Stimulated activated naive CD4-positive, alpha-beta T cell treated with Interleukin-2 at 50 U/mL for 16 hours (primary cell): ENCODE results near the gene ALG3.
"Not testable (repeated sequence)": the region's sequence is repeated elsewhere in the genome, so short reads cannot be mapped to it uniquely, and the experiment has no call there.

Experiments used
- DNase-seq: peaks from one replicate; lab custom pipeline; 2025; lab: John Stamatoyannopoulos, UW

ALG3 gene

DNA sequence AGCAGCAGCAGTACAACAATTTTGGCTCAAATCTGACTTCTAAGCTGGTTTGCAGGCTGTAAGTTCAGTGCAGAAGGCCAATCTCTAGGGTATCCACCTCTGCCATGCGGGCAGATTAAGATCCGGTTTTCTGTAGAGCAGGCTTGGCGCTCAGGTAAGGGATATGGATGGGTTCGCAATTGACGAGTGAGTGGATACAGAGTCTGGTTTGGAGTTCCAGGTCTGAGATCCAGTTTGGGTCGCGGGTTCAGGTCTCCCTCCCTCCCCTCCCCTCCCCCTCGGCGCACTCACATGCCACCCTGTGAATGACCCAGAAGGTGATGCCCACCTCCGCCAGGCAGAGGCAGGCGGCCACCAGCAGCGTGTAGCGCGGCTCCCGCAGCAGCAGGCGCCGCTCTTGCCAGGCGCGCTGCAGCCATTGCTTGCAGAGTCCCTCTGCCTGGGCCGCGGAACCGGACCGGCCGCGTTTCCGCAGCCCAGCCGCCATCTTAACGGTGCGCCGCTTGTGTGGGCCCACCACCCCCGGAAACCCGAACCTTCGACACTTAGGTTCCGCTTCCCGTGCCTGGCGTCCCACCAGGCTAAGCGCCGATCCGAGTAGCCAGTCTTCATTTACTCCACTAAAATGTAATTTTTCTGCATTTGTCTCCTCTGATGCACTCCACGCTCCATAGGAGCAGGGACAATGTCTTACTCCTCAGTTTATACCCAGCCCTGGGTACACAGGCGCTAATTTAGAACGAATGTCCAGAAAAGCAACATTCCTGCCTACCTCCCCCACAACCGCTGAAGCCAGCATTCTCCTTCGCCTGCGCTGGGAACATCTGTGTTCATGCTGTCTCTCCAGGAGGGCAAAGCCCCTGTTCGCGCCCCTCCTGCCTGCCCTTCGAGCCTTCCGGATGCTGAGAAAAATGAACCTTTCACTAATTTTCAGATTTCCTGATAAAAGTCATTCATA is at the start of gene ALG3:
Gene ALG3, minus strand, starts transcription at position 509 of the 958 bp plus-strand sequence. Its CDS starts 22 bp downstream, at position 487.
- peak; percentile 81 for DNase-seq

DNA sequence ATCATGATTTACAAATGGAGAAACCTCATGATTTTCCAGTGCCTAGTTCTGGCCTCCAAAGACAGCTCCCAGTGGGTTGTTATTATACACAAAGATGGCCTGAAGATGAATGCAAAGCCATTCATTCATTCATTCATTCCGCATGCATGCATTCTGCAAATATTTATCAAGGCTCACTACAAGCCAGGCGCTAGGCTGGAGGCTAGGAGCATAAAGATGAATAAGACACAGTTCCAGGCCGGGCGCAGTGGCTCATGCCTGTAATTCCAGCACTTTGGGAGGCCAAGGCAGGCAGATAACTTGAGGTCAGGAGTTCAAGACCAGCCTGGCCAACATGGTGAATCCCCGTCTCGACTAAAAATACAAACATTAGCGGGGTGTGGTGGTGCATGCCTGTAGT is 47.9 kb upstream of the ALG3 start:
- no peak for DNase-seq

DNA sequence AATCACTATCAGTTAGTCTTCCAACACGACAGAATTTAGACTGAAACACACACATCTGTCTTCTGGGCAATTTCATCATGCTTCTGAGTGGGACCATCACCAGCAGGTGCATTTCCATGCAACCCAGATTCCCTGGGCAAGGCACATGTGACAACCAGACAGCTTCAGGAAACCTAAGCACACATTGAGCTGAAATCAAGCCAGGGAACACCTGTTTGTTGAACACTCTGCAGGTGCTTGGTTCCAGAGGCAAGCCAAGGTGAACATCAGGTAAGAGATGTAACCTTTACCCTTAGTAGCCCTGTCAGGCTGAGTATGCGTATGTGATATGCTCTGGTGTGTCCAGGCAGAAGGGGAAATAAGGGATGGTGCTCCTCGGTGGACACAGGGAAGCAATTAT is 47.0 kb upstream of the ALG3 start:
- no peak for DNase-seq

DNA sequence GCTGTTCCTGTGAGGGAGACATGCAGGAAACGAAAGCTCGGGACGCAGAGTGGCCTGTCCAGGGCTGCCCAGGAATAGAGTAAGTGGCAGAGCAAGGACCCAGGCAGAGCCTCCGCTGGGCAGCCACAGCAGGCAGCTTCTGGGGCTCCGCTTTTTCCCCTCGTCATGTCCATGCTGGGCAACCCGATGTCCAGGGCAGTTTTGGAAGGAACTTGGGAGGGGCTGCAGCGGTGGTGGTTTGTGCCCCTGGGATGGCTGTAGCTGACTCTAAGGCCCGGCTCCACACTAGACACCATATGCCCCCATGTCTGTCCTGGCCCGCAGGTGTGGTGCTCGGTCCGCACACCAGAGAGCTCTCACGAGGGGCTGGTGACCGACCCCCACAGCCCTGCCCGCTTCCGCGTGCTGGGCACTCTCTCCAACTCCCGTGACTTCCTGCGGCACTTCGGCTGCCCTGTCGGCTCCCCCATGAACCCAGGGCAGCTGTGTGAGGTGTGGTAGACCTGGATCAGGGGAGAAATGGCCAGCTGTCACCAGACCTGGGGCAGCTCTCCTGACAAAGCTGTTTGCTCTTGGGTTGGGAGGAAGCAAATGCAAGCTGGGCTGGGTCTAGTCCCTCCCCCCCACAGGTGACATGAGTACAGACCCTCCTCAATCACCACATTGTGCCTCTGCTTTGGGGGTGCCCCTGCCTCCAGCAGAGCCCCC is 43.1 kb upstream of the ALG3 start:
- no peak for DNase-seq

DNA sequence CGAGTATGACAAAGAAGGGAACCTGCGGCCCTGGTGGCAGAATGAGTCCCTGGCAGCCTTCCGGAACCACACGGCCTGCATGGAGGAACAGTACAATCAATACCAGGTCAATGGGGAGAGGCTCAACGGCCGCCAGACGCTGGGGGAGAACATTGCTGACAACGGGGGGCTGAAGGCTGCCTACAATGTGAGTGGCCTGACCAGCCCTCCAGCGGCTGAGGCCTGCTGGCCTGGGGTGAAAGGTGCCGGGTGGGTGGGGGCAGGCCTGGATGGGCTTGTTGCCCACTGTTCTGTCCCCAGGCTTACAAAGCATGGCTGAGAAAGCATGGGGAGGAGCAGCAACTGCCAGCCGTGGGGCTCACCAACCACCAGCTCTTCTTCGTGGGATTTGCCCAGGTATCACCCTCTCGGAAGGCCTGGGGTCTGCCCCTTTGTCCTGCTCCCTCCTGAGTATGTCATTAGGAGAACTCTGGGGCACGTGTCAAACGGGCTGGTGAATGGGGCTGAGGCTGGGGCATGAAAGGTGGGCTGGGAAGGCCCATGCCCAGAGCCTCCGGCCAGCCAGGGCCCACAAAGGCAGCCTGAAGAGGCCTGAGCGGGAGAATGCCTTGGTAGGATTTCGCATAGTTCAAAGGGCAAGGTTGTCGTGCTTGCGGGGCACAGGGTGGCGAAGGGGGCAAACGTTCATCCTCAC is 42.4 kb upstream of the ALG3 start:
- no peak for DNase-seq

DNA sequence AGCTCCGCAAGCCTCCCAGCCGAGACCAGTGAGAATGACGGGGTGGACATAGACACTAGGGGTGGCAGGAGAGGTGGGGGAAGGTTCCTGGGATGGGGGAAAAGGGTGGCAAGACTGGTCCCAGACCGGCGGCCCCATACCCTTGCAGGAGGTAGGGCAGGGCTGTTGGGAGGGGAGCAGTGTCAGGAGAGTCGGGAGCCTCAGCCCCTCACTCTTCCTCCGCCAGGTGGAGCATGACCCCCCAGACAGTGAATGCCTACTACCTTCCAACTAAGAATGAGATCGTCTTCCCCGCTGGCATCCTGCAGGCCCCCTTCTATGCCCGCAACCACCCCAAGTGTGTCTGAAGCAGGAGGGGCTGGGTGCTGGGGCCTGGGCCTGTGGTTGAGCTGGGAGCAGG is 41.6 kb upstream of the ALG3 start:
- DNase-seq = no peak

DNA sequence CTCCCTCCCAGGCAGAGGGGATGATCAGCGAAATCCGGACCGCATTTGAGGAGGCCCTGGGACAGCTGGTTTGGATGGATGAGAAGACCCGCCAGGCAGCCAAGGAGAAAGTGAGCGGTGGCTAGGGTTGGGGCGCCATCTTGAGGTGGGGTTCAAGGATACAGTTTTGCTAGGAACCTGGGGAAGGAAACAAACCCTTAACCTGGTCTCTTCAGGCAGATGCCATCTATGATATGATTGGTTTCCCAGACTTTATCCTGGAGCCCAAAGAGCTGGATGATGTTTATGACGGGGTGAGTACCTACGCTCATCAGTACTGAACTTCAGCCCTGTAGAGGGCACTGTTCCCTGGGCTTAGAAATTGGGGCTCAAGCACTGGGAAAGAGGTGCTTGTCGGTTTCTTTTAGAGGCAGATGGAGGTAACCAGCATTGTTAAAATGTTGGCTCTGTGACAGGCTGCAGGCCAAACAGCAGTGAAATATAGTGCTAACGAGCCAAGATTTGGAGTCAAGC is 40.7 kb upstream of the ALG3 start:
- peak; percentile 42 for DNase-seq

DNA sequence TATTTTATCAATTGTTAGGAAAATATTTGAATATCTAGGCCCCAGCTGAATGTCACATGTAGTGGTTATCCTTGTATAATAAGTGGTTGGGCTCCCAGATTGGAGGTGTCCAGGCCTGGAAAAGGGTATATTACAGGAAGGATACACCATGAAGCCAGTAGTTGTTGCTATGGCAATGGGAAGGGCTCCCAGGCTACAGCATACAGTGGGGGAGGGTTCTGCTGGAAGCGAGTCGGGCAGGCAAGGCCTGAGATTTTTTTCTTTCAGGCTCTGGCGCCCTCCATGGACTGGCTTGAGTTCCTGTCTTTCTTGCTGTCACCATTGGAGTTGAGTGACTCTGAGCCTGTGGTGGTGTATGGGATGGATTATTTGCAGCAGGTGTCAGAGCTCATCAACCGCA is 35.9 kb upstream of the ALG3 start:
- DNase-seq = peak; percentile 9

DNA sequence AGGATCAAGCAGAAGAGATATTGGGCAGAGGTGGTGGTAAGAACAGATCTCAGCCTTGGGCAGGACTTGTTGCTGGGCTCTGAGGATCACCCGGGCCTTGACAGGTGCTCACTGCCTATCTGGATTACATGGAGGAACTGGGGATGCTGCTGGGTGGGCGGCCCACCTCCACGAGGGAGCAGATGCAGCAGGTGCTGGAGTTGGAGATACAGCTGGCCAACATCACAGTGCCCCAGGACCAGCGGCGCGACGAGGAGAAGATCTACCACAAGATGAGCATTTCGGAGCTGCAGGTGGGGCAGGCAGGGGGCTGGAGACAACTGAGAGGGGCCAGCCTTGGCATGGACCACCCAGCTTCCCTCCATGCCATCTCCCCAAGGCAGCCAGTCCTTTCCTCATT is 34.9 kb upstream of the ALG3 start:
- DNase-seq = no peak

DNA sequence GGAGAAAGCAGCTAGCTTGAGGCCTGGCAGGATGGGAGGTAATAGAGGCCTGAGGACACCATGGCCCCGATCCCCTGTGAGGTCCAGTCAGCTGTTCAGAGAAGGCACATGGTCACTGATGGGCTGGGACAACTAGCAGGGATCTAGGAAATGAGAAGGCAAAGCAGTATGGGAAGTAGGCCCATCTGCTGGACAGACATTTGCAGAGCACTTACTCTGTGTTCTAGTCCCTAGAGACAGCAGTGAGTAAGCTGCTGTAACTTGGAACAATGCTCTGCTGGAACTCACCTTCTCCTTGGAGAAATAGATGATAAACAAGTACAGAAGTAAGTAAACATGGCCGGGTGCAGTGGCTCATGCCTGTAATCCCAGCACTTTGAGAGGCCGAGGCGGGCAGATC is 34.2 kb upstream of the ALG3 start:
- no peak for DNase-seq

DNA sequence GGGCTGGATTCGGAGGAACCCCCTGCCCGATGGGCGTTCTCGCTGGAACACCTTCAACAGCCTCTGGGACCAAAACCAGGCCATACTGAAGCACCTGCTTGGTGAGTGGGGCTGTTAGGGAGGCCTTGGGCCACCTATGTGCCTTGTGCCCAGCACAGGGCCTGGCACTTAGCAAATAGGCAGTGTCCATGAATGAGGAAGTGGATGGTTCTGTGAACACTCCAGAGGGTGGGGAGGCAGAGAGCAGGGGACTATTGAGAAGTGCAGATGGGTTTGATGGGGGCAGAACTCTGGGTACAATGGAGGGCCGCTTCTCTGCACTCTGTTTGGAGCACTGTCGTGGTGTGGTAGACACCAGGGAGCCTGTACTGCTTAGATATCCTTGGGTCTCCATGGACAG is 28.6 kb upstream of the ALG3 start:
- no peak for DNase-seq

DNA sequence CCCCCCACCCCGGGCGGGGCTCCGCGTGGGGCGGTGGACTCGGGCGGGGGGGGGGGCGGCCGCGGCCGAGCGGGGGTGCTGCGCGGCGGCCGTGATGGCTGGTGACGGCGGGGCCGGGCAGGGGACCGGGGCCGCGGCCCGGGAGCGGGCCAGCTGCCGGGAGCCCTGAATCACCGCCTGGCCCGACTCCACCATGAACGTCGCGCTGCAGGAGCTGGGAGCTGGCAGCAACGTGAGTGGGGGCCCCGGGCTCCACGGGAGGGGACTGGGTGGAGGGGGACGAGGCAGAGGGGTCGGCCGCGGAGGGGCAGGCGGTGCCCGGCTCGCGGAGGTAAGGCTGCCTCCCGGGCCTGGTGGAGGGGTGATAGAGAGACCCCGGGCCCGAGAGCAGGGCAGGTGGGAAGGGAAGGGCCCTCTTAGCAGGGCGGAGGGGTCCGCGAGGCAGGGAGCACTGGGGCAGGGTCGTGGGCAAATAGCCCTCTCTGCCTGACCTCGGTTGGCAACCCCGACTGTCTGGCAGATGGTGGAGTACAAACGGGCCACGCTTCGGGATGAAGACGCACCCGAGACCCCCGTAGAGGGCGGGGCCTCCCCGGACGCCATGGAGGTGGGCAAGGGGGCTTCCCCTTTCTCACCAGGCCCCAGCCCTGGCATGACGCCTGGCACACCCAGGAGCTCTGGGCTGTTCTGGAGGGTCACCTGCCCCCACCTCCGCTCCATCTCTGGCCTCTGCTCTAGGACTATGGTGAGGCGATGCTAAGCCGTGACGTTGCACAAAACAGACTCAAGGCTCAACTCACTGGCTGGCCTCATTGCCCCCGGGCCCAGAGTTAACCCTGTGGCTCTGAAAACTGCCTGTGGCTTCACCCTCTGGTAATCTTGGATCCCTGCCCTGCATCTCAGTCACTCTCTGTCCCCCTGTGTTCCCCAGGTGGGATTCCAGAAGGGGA is 27.5 kb upstream of the ALG3 start, which contains the start of gene ECE2:
Gene ECE2, plus strand, starts transcription at position 62 of the 950 bp plus-strand sequence. Its CDS starts 132 bp downstream, at position 194.
- DNase-seq = no peak

DNA sequence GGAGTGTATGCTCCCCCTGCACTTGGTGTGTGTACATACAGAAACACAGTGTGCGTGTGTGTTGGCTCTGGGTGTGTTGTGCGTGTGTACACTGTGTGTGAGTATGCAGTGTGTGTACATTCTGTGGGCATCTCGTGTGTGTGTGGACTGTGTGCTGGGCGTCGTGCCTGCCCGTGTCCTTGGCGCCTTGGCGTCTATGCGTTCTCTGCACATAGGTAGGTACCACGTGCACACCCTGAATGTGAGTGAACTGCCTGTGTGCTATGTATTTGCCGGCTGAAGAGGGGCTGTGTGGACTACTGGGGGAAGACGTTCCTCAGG is 26.6 kb upstream of the ALG3 start:
- DNase-seq = no peak

DNA sequence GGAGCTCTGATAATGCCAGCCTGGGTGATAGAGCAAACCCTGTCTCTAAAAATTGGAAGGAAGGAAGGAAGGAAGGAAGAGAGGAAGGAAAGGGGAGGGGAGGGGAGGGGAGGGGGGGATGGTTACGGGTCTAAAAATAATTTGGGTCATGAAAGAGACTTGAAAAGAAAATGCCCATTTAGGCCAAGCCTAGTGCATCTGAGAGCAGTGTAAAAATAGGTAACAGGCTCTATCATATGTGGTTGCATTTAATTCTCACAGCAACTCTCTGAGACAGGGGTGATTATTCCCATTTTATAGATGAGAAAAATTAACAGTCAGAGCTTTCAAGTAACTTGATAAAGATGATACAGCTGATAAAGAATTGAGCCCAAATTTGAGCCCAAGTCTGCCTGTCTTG is 23.5 kb upstream of the ALG3 start:
- DNase-seq = no peak

DNA sequence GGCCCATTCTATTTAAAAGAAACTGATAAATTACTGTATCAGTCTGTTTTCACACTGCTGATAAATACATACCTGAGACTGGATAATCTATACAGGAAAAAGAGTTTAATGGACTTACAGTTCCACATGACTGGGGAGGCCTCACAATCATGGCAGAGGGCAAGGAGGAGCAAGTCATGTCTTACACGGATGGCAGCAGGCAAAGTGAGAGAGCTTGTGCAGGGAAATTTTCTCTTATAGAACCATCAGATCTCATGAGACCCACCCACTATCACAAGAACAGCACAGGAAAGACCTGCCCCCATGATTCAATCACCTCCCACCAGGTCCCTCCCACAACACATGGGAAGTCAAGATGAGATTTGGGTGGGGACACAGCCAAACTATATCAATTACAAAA is 18.5 kb upstream of the ALG3 start:
- DNase-seq = not testable (repeated sequence)

DNA sequence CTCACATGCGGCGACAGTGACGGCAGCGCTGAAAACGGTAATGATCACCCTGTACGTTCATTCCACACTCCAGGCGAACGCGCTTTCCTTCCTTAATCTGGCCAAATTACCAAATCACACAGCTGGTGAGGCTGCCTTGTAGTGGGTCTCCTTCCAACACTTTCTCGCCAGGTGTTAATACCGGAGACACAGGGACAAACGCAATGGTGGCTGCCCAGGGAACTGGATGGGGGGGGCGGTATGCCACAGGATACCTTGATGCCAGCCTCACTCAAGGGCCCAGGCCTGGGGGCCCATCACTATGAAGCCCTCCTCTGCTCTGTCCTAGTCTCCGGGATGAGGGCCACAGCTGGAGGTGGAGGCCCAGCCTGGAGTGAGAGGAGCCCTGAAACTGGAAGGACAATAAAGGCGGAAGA is 14.0 kb upstream of the ALG3 start:
- DNase-seq = no peak

DNA sequence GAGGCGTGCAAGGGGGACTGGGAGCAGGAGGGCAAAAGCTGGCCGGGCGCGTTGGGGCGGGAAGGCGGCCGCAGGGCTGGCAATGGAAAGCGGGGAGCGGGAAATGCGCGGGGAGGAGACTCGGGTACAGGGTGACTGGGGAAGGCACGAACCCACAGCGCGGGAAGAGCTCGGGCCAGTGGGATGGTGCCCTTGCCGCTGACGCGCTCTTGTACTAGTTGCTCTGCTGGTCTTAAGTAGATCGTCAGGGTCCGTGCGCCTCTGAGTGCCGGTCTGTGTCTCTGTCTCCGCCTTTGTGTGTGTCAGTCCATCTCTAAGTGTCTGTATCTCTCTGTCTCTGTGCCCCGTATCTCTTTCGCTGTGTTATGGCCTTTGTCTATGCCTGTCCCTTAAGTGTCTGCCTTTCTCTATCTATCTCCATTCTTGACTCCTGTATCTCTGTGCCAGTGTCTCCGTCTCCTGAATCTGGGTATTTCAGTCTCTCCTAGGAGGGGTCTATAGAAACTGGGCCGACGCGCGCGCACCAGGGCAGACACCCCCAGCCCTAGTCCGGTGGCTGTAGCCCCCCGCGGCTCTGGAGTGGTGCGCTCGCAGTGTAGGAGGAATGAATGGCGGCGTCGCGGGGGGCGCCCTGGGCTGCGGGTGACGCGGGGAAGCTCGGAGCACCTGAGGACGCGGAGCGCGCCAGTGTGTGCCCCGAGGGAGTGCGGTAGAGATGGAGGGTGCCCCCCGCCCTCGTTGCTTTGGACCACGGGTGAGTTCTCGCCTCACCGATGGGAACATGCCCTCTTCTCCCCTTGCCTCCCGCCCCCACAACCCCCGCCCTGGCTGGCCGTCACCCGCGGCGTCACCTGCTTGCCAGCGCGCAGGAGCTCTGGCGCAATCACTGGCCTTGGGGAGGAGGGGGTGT is 13.3 kb upstream of the ALG3 start:
- peak; percentile 29 for DNase-seq

DNA sequence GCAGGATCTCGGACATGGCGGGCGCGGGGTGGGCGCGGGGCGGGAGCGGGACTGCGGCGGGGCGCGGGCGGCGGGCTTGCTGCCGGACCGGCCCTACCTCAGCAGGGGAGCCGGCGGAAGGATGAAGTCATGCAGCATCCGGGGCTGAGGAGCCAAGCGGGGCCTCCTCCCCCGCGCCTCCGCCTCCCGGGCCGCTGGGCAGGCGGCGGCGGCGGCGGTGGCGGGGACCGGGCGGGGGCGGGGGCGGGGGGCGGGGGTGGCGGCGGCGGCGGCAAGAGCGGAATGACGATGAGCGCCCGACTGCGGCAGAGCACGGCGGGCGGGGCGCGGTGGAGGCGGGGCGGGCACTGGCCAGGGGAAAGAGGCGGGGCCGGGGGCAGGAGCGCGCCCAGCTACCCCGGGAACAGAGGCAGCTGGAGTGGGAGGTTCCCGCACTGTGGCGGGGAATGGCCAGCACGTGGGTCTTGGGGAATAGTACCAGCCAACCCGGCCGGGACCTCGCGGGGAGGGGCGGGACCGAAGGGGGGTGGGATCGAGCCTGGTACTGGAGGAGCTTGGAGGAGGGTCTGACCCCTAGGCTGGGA is 12.6 kb upstream of the ALG3 start, which contains the start of gene CAMK2N2:
Gene CAMK2N2, minus strand, starts transcription at position 284 of the 584 bp plus-strand sequence. Its CDS starts 268 bp downstream, at position 16.
- peak; percentile 56 for DNase-seq

DNA sequence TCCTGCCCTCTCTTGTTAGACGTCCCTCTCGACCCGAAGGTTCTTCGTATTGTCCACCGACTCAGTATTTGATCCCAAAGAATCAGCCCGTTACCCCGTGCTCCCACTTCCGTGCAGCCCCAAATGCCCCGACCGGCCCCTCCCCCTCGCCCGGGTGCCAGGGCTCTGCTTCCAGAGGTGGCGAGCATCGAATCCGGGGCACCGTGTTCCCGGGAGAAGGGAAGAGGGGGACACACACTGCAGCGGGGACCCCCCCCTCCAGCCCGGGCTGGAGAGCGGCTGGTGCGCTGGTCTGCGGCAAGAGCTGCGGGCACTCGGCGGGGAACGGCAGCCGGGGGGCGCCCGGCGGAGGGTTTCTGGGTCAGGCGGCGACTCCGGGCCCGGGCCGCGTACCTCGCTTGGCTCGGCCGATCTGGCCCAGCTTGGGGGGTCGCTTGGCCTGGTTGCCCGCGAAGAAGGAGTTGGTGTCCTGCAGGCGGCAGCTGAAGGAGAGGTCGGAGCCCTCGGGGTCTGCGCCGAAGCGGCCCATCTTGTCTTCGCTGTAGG is 12.0 kb upstream of the ALG3 start:
- no peak for DNase-seq
